HCT116 (cell line): Measurements from ENCODE around the gene ZNF862. TPM values are rescaled to one million over a fixed set of nuclear protein-coding genes. Genes with fewer than 3 reads are reported as not detected.

Experiments
- ATAC-seq: fragments of 200-7000 bp; cut with Tn5 transposase; 2 replicates; pipeline ENCODE4 v1.9.1; 2020; ENCODE audit warnings: mild to moderate bottlenecking, moderate library complexity
- BruUV-seq: library from RNA; stranded (reverse); fragments of 400-500 nt; replicated peaks from 2 replicates; lab custom pipeline; 2021; lab: Mats Ljungman, UMichigan
- CTCF ChIA-PET: fragments of 300-600 bp; sonication (Branson Sonifier 250); formaldehyde crosslinking; loops from one replicate; lab custom pipeline; 2021; ENCODE audit warnings: antibody characterized with exemption; lab: Charles Lee
- POLR2A ChIA-PET: fragments of 300-600, 350-600 bp; sonication (Branson Sonifier 250); formaldehyde crosslinking; loops from one replicate; lab custom pipeline; 2021; ENCODE audit warnings: antibody characterized with exemption; lab: Charles Lee
- RAD21 ChIA-PET, 2 experiments: fragments of 300-600 bp; sonication (Branson Sonifier 250); formaldehyde crosslinking; loops; one replicate each; lab custom pipeline; 2023; ENCODE audit warnings: low total read pairs in 2 of 2; ENCODE audit not compliant: uncharacterized antibody in 2 of 2, unreplicated experiment in 2 of 2, low non-redundant PET in 1 of 2; lab: Charles Lee
- DNase-seq: peaks from one replicate; pipeline ENCODE4 v3.0.0-alpha.2; 2010; ENCODE audit warnings: low read depth, low spot score
- H2AFZ ChIP-seq: fragments of 200-600 bp; shearing (Covaris generic), sonication (generic); 2 replicates; pipeline ENCODE4 v1.6.1; 2017; ENCODE audit warnings: low read depth, mixed run types, mixed read lengths, antibody characterized with exemption, low read length; ENCODE audit not compliant: poor library complexity, severe bottlenecking
- H3K27ac ChIP-seq: 2 replicates; pipeline ENCODE4 v1.5.1; 2012; ENCODE audit warnings: low read depth, low read length
- H3K27me3 ChIP-seq: fragments of 200-600 bp; sonication (generic); 2 replicates; pipeline ENCODE4 v1.6.1; 2016; ENCODE audit warnings: mixed run types, low read length, mixed read lengths; ENCODE audit not compliant: insufficient read depth
- H3K36me3 ChIP-seq, 2 experiments: fragments of 200-500 bp in 1 of 2; fragments of 200-600 bp in 1 of 2; sonication (Bioruptor generic) in 1 of 2; sonication (generic) in 1 of 2; 2 replicates each; pipeline versions ENCODE4 v1.5.1 to v1.6.1; 2014 to 2016; ENCODE audit warnings: low read length in 2 of 2, inconsistent platforms in 1 of 2, mixed read lengths in 1 of 2, mixed run types in 1 of 2; ENCODE audit not compliant: insufficient read depth in 2 of 2, control insufficient read depth in 1 of 2
- H3K4me1 ChIP-seq, 2 experiments: fragments of 200-600 bp in 1 of 2; sonication (generic) in 1 of 2; 2 replicates each; pipeline versions ENCODE4 v1.5.1 to v1.6.1; 2012 to 2017; ENCODE audit warnings: low read length in 2 of 2, inconsistent platforms in 1 of 2, mild to moderate bottlenecking in 1 of 2, mixed read lengths in 1 of 2, mixed run types in 1 of 2, moderate library complexity in 1 of 2; ENCODE audit not compliant: insufficient read depth in 2 of 2, control insufficient read depth in 1 of 2
- H3K4me2 ChIP-seq: fragments of 200-600 bp; sonication (generic); 2 replicates; pipeline ENCODE4 v1.6.1; 2017; ENCODE audit warnings: mixed run types, low read length, mixed read lengths
- H3K4me3 ChIP-seq, 2 experiments: fragments of 200-600 bp in 1 of 2; sonication (generic) in 1 of 2; replicated peaks in 1 of 2; 2 replicates each; pipeline ENCODE4 v1.5.1; 2011 to 2016; ENCODE audit warnings: low read length in 2 of 2, control low read depth in 1 of 2, low read depth in 1 of 2, mild to moderate bottlenecking in 1 of 2, mixed read lengths in 1 of 2, mixed run types in 1 of 2
- H3K79me2 ChIP-seq: fragments of 200-600 bp; sonication (generic); 2 replicates; pipeline ENCODE4 v1.6.1; 2017; ENCODE audit warnings: mild to moderate bottlenecking, mixed run types, low read length, moderate library complexity, mixed read lengths; ENCODE audit not compliant: insufficient read depth
- H3K9ac ChIP-seq: fragments of 200-600 bp; sonication (generic); 2 replicates; pipeline ENCODE4 v1.6.1; 2016; ENCODE audit warnings: low read length, mixed read lengths
- H3K9me2 ChIP-seq: fragments of 200-600 bp; sonication (generic), shearing (Covaris generic); 2 replicates; pipeline ENCODE4 v1.6.1; 2017; ENCODE audit warnings: mixed run types, mild to moderate bottlenecking, moderate library complexity; ENCODE audit not compliant: insufficient read depth
- H3K9me3 ChIP-seq, 2 experiments: fragments of 200-500 bp in 1 of 2; fragments of 200-600 bp in 1 of 2; sonication (Bioruptor generic) in 1 of 2; sonication (generic) in 1 of 2; 2 replicates each; pipeline ENCODE4 v1.6.1; 2014 to 2017; ENCODE audit warnings: low read length in 2 of 2, mixed read lengths in 2 of 2, inconsistent platforms in 1 of 2, low read depth in 1 of 2, mild to moderate bottlenecking in 1 of 2, mixed run types in 1 of 2, moderate library complexity in 1 of 2; ENCODE audit not compliant: control insufficient read depth in 1 of 2, insufficient read depth in 1 of 2
- H4K20me1 ChIP-seq: fragments of 200-600 bp; sonication (generic), shearing (Covaris generic); 2 replicates; pipeline ENCODE4 v1.6.1; 2017; ENCODE audit warnings: mixed run types, mild to moderate bottlenecking, moderate library complexity; ENCODE audit not compliant: insufficient read depth
- ATF3 ChIP-seq: IDR thresholded peaks from 2 replicates; pipeline ENCODE4 v1.6.1; 2012
- CBX3 ChIP-seq: IDR thresholded peaks from 2 replicates; pipeline ENCODE4 v1.6.1; 2012; ENCODE audit warnings: low read depth
- EGR1 ChIP-seq: IDR thresholded peaks from 2 replicates; pipeline ENCODE4 v1.6.1; 2012; ENCODE audit warnings: low read depth
- ELF1 ChIP-seq: IDR thresholded peaks from 2 replicates; pipeline ENCODE4 v1.6.1; 2012; ENCODE audit warnings: low read depth, borderline replicate concordance
- EZH2 ChIP-seq: fragments of 200-600 bp; sonication (generic); IDR thresholded peaks from 2 replicates; pipeline ENCODE4 v1.6.1; 2017; ENCODE audit warnings: antibody characterized with exemption, mixed run types
- EZH2phosphoT487 ChIP-seq: fragments of 200-600 bp; IDR thresholded peaks from 2 replicates; pipeline ENCODE4 v1.6.1; 2018; ENCODE audit warnings: antibody characterized with exemption, borderline replicate concordance
- FOSL1 ChIP-seq: IDR thresholded peaks from 2 replicates; pipeline ENCODE4 v1.6.1; 2012; ENCODE audit warnings: low read depth
- JUND ChIP-seq: IDR thresholded peaks from 2 replicates; pipeline ENCODE4 v1.6.1; 2012
- POLR2AphosphoS5 ChIP-seq: IDR thresholded peaks from 2 replicates; pipeline ENCODE4 v1.6.1; 2011; ENCODE audit warnings: mild to moderate bottlenecking, low read depth, low read length, moderate library complexity
- RAD21 ChIP-seq: IDR thresholded peaks from 2 replicates; pipeline ENCODE4 v1.6.1; 2012; ENCODE audit warnings: low read depth, mild to moderate bottlenecking
- REST ChIP-seq: IDR thresholded peaks from 2 replicates; pipeline ENCODE4 v1.6.1; 2012; ENCODE audit warnings: low read depth
- SIN3A ChIP-seq: IDR thresholded peaks from 2 replicates; pipeline ENCODE4 v1.6.1; 2012; ENCODE audit warnings: low read depth
- SP1 ChIP-seq: IDR thresholded peaks from 2 replicates; pipeline ENCODE4 v1.6.1; 2012; ENCODE audit warnings: low read depth
- SRF ChIP-seq: IDR thresholded peaks from 2 replicates; pipeline ENCODE4 v1.6.1; 2012; ENCODE audit warnings: low read depth
- YY1 ChIP-seq: IDR thresholded peaks from 2 replicates; pipeline ENCODE4 v1.6.1; 2011; ENCODE audit warnings: low read length, low read depth, moderate library complexity, mild to moderate bottlenecking; ENCODE audit not compliant: insufficient replicate concordance; ENCODE audit errors: extremely low read depth
- ZNF274 ChIP-seq: fragments of 200-500 bp; sonication (Bioruptor generic); IDR thresholded peaks from 2 replicates; pipeline ENCODE4 v1.6.1; 2014; ENCODE audit warnings: mild to moderate bottlenecking, low read depth, low read length, inconsistent platforms
- intact Hi-C: fragments of 100-400 bp; cut with micrococcal nuclease; formaldehyde crosslinking; loops from 2 replicates; pipeline ENCODE4 v1.10.0; 2022
- total RNA-seq: library from RNA; stranded (reverse); gene quantifications from one replicate; pipeline ENCODE4 v1.2.1, GENCODE V29; 2021; ENCODE audit not compliant: unreplicated experiment
- TF ChIP-seq, protein P1 (sequence below): IDR thresholded peaks from 2 replicates; pipeline ENCODE4 v1.6.1; 2011; ENCODE audit warnings: mild to moderate bottlenecking, low read length, moderate library complexity; ENCODE audit not compliant: insufficient replicate concordance; ENCODE audit errors: extremely low read depth

The ZNF862 gene
- total RNA-seq, 1 experiment from 2014 or later, result 8.5 TPM

DNA sequence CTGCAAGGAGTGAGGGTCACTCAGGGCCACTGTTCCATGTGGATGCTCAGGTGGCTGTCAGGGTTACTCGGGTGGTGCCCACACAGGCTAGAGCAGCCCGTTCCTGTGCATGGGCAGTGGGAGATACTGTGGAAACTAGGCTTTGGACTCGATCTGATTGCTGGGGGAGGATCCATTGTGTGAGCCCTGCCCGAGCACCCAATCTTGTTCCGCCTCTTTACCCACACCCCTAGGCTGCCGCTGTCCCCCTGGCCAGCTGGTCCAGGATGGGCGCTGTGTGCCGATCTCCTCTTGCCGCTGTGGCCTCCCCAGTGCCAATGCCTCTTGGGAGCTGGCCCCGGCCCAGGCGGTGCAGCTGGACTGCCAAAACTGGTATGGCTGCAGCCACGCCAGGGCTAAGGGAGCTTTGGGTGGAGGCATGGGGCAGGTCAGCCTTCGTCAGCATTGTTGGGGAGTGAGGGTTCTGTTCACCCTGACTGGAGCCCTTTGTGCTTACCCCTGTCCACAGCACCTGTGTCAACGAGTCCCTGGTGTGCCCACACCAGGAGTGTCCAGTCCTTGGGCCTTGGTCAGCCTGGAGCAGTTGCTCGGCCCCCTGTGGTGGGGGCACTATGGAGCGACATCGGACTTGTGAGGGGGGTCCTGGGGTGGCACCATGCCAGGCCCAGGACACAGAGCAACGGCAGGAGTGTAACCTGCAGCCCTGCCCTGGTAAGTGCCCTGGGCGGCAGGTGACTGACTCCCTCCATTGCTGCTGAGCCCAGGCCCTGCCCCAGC, 12.4 kb upstream of the ZNF862 start:
- Histone ChIP-seq H3K36me3 (no peaks in the 10 kb centered on the region), H3K4me1 (no peaks in the 10 kb centered on the region), H3K4me3 (no peak overlapping the region), H3K9me2 (no peaks in the 10 kb centered on the region), H3K9me3 (no peaks in the 10 kb centered on the region), H2AFZ (no peak overlapping the region)
- no peak for ATAC-seq
- no peak for TF ChIP-seq ZNF274
- no peak for TF ChIP-seq SP1
- no peak for TF ChIP-seq JUND
- no peak for TF ChIP-seq POLR2AphosphoS5
- no peak for TF ChIP-seq SRF
- TF ChIP-seq FOSL1, result no peak
- no peak for TF ChIP-seq EZH2
- no peak for TF ChIP-seq ELF1
- no peak for TF ChIP-seq REST
- no peak for TF ChIP-seq YY1
- TF ChIP-seq RAD21, result no peak
- TF ChIP-seq EZH2phosphoT487, result no peak
- TF ChIP-seq, protein P1, sequence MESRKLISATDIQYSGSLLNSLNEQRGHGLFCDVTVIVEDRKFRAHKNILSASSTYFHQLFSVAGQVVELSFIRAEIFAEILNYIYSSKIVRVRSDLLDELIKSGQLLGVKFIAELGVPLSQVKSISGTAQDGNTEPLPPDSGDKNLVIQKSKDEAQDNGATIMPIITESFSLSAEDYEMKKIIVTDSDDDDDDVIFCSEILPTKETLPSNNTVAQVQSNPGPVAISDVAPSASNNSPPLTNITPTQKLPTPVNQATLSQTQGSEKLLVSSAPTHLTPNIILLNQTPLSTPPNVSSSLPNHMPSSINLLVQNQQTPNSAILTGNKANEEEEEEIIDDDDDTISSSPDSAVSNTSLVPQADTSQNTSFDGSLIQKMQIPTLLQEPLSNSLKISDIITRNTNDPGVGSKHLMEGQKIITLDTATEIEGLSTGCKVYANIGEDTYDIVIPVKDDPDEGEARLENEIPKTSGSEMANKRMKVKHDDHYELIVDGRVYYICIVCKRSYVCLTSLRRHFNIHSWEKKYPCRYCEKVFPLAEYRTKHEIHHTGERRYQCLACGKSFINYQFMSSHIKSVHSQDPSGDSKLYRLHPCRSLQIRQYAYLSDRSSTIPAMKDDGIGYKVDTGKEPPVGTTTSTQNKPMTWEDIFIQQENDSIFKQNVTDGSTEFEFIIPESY, result no peak
- TF ChIP-seq CBX3, result no peak
- no peak for TF ChIP-seq EGR1
- no peak for TF ChIP-seq SIN3A
- no peak for TF ChIP-seq ATF3
- TF ChIP-seq, all 23 proteins: peak for 0
- no peak overlapping the region for H3K9ac ChIP-seq
- no peaks in the 10 kb centered on the region for H3K79me2 ChIP-seq
- RAD21 ChIA-PET, result no interaction called here
- CTCF ChIA-PET, result no interaction called here
- H3K27ac ChIP-seq, result no peak overlapping the region
- BruUV-seq, result no TSS peak
- no peak overlapping the region for H3K4me2 ChIP-seq
- intact Hi-C loops, result no loop called here
- POLR2A ChIA-PET, result no interaction called here
- 0 out of 2 replicates have a peak, but pooled peaks cover 4% of the 10 kb centered on the region for H3K27me3 ChIP-seq
- no peaks in the 10 kb centered on the region for H4K20me1 ChIP-seq
- DNase-seq, result no peak
